GM13976 (cell line): ENCODE data around the gene ATP1A3.

Experiments used
- DNase-seq: peaks from one replicate; pipeline ENCODE4 v3.0.0; 2012; ENCODE audit warnings: low spot score
- in situ Hi-C: fragments of 300-500 bp; cut with MboI; formaldehyde crosslinking; loops from one replicate; pipeline ENCODE4 v1.12.0; 2022; ENCODE audit warnings: low sequenced_read_pairs, mixed read lengths, inconsistent platforms; ENCODE audit not compliant: unreplicated experiment
- TF ChIP-seq, protein P1 (sequence below): IDR thresholded peaks from 2 replicates; pipeline ENCODE4 v1.5.1; 2012; ENCODE audit warnings: borderline replicate concordance, mild to moderate bottlenecking; ENCODE audit not compliant: insufficient read depth; ENCODE audit errors: extremely low read depth, missing control alignments, control extremely low read depth

The ATP1A3 gene

DNA sequence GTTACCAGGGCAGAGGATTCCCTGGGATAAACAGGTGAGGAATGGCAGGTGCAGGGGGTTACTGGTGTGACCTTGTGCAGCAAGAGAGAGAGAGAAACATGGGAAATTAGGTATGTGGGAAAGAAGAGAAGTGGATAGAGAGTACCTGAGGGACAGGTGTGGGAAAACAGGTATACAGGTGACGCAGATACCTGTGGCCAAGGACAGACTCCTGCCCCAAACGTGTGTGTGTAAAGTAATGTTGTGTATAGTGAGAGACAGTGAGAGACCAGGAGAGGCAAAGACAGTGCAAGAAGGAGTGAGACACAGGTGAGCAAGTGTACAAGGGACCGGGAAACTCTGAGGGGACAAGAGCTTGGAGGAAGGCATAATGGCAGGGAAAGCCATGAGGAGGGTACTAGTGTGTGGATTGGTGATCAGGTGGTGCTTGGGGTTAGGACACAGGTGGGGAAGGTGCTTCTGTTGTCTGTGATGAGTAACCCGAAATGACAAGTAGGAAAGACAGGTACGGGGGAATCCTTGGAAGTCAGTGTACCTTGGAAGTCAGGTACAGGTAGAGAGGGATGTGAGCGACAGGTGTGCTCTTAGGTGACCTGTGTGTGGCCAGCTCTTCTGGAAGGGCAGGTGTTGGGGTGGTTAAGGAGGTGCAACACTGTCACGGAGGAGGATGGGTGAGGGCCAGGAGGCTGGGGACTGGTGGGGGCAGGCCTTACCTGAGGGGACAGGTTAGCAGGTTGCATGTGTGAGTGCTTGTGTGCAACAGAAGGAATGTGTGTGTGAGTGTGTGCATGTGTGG lies 68.6 kb downstream of the ATP1A3 start:
- in situ Hi-C loops: no loop called here
- TF ChIP-seq, protein P1, sequence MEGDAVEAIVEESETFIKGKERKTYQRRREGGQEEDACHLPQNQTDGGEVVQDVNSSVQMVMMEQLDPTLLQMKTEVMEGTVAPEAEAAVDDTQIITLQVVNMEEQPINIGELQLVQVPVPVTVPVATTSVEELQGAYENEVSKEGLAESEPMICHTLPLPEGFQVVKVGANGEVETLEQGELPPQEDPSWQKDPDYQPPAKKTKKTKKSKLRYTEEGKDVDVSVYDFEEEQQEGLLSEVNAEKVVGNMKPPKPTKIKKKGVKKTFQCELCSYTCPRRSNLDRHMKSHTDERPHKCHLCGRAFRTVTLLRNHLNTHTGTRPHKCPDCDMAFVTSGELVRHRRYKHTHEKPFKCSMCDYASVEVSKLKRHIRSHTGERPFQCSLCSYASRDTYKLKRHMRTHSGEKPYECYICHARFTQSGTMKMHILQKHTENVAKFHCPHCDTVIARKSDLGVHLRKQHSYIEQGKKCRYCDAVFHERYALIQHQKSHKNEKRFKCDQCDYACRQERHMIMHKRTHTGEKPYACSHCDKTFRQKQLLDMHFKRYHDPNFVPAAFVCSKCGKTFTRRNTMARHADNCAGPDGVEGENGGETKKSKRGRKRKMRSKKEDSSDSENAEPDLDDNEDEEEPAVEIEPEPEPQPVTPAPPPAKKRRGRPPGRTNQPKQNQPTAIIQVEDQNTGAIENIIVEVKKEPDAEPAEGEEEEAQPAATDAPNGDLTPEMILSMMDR: no peak
- no peak for DNase-seq

DNA sequence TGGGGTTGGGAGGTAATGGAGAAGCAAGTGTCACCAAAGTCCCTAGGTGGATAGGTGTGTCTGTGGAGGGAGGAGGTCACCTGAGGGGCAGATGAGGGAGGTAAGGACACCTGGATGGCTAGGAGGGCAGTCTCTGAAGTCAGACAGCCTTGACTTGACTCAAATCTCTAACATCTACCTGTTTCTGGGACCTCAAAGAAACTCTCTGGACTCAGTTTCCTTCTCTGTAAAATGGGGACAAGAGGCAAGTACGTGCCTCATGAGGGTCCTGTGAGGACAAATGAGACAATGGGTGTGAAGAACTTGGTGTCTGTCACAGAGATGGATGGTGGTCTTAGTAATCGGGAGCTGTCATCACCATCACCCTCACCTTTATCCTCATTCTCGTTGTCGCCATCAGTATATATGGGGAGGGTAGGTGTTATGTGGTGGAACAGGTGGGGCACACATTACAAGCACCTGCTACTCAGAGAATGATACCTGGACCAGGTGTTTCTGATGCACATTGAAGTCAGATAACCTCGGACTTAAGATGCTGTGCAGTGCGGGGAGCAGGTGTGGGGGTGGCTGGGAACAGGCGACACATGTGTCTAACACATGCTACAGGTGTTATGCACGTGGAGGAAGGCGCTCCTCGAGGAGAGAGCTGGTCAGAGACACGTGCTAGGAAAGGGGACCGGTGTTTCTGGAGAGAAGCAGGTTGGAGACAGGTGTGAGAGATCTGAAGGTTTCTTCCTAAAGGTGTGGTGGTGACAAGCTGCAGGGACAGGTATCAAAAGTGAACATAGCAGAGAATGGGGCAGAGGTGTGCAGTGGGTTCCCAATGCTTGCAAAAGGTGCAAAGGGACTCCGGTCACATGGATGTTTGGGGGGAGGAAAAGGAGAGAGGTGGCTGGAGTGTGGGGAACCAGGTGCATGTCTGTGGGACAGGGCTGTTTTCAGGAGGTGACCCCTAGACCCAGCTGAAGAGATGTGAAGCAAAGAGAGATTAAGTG lies 69.6 kb downstream of the ATP1A3 start:
- TF ChIP-seq, protein P1: no peak
- in situ Hi-C loops: no loop called here
- no peak for DNase-seq

DNA sequence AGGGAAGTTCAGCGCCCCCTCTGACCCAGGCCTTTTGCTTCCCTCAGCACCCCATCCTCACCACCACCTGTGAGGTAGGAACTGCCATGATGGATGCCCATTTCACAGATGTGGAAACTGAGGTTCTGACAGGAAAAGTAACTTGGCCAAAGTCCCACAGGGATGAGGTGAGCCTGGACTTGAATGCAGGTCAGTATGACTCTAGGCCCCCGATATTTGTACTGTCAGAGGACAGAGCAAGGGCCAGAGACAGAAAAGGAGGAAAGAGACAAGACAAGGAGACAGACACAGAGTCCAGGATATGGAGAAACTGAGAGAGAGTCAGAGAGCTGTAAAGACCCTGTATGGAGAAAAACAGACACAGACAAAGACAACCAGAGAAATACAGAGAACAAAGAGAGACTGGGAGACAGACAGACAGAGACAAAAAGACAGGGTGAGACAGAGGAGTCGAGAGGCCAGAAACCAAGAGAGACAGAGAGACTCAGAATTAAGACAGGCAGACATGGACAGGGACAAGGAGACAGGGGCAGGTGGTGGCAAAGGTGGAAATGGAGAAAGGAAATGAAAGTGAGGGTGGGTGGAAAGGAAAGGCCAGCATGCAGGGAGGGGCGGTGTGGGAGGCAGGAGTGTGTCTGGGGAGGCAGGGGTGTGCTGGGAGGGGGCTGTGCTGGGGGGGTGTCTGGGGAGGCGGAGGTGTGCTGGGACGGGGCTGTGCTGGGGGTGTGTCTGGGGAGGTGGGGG lies 70.8 kb downstream of the ATP1A3 start:
- TF ChIP-seq, protein P1: no peak
- no peak for DNase-seq
- in situ Hi-C loops: no loop called here

DNA sequence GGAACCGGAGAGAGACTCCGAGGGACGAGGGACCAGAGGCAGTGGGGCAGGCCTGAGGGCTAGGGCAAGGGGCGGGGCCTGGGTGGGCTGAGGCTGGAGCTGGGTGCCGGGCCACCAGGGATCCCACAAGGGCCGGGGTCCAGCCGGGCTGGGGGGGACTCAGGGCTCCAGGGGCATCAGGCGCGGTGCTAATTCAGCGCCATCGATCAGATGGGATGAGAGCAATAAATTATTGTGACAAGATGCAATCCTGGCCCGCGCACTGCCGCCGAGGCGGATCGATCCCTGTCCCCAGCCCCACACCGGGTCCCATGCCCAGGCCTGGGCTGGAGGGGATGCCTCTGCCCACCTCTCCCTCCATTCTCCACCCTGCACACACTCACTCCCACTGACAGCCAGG lies 71.4 kb downstream of the ATP1A3 start:
- in situ Hi-C loops: no loop called here
- TF ChIP-seq, protein P1: no peak
- no peak for DNase-seq

DNA sequence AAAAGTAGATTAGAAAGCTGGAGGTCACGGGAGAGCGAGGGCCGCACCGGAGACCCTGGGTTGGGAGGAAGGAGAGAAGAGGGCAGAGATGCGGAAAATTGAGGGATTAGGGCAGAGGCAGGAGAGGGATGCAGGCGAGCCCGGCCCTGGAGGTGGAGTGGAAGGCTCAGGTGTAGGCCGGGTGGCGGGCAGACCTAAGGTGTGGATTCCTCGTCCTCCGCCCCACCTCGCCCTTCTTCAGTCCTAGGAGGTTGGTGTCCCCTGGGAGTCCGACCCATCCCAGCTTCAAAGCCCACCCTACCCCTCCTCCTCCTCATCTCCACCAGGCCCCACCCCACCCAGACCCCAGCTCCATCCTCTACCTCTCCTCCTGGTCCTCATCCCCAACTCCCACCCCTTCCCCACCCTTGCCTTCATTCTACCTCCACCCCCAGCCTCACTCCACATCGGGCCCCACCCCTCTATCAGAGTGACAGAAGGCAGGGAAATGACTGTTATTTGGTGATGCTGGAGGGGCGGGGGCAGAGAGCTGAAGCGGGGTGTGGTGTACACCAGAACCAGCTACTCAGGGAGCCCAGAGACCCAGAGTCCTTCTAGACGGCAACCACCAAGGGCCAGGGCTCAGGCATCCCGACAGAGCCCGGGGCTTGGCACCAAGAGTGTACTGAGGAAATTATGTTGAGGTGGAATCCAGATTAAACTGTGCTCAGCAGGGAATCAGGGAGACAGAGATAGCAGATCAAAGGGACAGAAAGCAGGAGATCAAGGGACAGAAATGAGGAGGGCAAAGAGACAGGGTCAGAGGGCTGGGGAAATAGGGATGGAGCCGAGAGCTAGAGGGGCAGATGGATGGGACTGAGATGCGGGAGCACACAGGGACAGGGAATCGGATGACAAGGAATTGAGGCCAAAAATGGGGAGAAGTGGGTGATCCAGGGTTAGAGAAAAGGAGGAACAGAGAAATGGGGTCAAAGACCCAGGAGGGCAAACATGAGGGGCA lies 72.2 kb downstream of the ATP1A3 start:
- no peak for DNase-seq
- in situ Hi-C loops: no loop called here
- TF ChIP-seq, protein P1: no peak
